NCI-H510A (cell line): Measurements from ENCODE around the gene HGF.
"Not testable (repeated sequence)": the region's sequence is repeated elsewhere in the genome, so short reads cannot be mapped to it uniquely, and the experiment has no call there.

Experiments
- DNase-seq: peaks from one replicate; lab custom pipeline; 2025; lab: John Stamatoyannopoulos, UW

HGF gene

DNA sequence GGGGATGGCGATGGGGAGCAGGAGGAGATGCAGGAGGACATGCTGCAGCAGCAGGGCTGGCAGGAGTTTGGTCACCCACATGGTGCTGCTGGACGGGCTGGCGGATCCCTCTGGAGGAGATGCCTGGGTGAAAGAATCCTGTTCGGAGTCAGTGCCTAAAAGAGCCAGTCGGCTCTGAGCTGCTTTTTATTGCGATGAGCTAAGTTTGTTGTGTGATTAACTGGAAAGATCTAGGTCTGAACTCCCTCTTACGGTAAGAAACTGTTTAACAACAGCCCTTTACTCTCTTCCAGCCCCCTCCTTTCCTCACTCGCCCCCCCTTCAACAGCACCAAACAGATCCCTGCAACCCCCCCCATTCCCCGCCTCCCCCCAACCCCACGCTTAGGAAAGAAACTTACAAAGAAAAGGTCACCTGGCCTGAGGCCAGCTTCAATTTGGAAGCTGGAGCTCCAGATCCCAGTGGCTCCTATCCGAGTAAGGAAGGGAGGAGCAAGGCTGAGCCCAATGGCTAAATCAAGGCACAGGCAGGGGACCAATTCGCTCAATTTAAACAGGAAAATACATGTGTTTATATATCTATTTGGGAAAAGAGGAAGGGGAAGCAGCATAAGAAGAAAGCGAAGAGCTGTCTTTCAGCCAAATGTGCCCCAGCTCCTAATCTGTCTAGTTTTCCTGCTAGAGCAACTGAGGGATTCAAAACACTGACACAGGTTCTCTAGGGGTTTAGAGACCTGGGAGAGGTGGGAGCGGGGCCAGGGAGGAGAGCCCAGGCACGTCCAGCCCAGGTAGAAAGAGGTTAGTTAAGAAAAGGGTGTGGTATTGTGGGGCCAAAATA is at the start of gene HGF:
Gene HGF, minus strand, starts transcription at position 157 of the 837 bp plus-strand sequence. Its CDS starts 76 bp downstream, at position 81.
- no peak for DNase-seq

DNA sequence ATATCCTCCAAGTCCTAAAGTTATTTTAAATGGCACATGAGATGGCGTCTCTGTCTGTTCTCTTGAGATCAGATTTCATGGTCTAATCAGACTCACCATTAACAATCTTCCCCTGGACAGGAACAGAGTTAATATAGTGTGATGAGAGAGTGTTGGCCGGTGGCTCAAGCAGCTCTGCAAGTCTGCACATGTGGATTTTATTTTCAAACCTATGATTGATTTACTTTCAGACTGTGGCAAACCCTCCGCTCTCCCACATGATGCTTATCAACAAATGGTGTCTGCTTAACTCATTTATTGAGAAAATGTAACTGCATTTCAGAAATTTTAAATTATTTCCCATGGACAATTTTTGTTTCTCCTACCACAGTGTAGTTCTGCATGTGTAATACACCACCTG is 46.5 kb upstream of the HGF start:
- DNase-seq: no peak

- DNase-seq: not testable (repeated sequence)
Measured at GRCh38 chr7:81812866-81813476, 43.1 kb upstream of the HGF start.

DNA sequence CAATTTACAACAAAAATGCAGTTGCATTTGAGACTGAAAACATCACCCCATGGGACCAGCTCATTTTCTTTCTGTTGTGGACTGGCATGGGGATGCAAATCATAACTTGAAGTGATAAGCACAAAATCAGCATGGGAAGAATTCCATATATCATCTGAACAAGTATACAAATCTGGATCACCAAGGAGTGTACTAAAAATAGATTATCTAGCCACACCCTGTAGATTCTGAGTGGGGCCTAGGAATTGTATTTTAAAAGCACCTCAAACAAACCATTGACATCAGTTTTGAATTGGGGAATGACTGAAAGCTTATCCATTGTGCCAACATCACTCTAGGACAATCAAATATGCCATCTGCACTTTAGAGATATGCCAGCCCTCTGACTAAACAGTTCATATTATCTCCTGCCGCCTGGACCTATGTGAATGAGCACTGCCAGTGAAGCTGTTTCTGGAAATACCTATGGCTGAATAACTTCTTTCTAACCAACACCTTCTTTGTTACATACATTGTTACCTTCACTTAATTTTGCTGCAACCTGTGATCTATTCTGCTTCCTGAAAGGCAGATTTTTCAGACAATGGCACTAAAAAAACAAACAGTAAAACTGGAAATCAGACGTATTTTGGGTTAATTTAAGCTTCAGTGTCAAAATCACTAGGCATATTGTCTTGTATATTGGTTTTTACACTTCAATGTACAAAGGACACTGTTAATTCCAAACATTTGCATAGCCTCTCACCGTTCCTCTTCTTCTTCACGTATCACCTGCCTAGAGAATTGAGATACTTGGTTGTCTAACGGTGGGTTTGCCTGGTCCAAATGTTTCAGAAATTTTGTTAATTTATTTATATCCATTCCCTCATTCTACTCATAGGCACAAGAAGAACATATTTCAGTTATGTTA is 42.4 kb upstream of the HGF start:
- no peak for DNase-seq

DNA sequence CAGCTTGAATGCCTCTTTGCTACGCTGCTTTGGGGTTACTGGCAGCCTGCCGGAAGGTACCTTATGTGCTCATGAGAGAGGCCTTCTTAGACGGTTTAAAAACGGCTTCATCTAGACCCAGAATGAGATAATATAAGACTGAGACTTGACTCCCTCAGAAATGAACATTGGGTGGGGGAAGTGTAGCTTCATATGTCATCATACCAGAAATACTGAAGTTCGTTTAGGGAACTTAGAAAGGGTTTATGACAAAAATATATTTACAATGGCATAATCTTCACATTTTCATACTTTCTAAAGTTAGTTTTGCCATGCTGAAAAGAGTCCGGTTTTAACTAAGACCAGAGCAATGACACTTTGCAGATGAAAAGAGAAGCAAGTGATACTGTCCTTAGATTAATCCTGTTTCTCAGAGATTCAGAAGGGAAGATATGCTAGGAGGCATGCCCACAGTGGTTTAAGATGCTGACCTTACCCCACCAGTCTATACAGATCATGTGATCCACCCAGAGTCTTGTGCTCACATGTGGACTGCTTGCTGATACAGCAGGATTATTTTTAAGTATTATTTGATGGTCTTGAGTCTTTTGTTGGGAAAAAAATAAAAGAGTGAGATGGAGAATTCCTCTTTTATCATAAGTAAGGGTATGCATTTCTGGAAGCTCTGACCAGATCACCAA is 40.8 kb upstream of the HGF start:
- DNase-seq: no peak

DNA sequence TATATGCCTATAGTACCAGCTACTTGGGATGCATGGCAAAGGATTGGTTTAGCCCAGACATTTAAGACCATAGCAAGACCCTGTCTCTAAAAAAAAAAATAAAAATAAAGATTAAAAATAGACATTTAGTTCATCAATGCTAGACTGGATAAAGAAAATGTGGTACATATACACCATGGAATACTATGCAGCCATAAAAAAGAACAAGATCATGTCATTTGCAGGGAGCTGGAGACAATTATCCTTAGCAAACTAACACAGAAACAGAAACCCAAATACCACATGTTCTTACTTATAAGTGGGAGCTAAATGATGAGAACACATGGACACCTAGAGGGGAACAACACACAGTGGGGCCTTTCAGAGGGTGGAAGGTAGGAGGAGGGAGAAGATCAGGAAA is 38.5 kb upstream of the HGF start:
- not testable (repeated sequence) for DNase-seq

GRCh38 chr7:81803267-81803666 is 33.4 kb upstream of the HGF start:
- DNase-seq: no peak

DNA sequence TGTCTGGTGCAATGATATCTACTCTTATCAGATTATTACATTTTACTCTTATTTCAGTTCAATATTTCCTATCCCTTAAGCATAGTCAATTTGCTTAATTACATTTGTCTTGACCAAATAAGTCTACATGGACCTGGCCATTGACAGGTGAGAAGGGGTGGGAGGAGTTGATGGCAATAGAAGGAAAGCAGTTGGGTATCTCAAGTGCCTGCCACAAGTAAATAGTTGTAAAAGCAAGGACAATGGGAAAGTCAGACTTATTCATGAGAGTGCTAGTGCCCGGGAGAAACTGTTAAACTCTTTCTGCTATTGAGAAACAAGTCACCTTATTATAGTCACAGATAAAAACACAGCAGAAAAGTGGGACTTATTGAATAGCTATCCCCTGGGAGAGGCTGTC is 32.4 kb upstream of the HGF start:
- no peak for DNase-seq

DNA sequence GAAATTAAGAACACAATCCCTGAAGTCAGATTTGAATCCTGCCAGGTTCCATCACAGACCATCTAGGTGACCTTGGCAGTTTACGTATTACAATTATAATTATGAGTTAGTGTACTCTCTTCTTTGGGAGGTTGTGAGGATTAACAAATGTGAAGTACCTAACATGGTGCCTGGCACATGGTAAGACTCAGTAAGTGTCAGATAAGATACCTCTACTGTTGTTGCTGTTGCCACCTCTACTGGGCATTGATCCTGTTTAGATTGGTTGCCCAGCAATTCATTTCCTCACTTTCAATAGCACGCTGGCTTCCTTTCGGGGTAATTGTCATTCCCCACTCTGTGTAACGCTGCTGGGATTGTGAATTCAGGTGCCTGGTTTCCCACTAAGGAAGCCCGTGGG is 31.7 kb upstream of the HGF start:
- DNase-seq: no peak

DNA sequence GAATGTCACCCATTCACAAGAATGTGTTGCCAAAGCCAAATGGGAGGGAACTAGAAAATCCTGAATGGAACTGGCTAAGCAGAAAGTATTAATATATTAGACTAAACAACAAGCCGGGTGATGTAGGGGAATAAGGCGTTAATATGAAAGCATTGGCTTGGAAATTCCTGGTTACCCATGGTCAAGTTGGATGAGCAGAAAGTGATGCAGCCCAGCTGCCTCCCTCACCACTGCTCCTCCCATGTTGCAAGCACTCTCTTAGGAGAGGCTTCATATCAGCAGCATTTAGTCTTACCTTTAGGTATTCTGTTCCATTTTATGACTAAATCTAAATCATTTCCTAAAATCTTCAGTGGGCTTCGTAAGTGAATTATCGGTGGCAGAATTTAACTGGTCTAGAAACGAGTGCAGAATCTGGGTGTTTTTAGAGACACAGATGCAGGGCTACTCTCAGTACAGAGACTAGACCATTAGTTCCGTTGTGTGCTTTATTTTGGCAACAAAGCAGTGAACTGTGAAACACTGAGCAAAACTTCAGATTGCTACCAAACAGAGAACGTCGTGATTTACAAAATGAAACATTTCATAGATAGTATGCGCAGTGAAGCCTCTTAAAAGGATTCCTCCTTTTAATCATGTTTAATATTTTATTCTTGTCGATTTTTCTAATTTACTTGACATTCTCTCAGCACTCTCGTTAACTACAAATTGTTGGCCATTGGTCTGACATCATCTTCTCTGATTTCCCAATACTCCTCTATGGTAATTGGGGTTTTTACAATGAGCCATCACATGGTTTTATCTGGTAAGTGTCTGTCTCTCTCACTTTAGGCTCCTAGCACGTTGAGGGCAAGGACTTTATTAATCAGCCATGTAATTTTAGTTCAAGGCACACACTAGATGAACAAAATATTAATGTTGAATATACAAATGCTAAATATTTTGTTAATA is 22.0 kb upstream of the HGF start:
- no peak for DNase-seq

DNA sequence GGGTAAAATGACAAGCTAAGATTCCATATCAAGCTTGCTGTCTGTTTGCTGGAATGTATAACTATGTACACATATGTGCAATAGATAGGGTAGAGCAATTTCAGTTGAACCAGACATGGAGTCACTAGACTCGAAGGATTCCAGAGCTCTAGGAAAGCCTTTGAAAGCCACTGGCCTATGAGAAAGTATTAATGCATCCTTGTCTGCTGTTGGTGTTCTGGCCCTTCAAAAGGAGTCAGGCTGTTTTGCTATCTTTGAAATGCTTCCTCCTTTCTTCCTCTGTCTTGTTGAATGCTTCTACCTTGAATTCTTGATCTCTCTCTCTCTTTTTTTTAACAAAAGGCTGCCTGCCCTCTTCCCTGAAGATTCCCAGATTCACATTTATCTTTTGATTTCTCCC is 20.8 kb upstream of the HGF start:
- DNase-seq: no peak

DNA sequence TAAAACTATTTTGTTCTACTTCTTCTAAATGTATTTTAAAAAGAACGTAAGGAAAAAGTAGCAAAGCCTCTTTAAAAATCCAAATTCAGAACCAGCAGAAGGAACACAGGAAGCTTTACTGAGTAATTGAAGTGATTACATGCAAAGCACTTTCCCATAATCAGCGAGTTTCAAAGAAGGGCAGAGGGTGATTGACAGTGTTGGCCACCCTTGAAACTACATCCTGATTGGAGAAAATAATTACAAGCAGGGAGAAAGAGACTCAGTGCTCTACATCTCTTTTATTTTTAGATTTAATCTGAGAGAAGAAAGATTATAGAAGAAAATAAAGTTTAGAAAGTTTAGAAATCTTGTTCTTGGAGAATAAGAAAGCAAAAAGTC is 20.3 kb upstream of the HGF start:
- DNase-seq: no peak

DNA sequence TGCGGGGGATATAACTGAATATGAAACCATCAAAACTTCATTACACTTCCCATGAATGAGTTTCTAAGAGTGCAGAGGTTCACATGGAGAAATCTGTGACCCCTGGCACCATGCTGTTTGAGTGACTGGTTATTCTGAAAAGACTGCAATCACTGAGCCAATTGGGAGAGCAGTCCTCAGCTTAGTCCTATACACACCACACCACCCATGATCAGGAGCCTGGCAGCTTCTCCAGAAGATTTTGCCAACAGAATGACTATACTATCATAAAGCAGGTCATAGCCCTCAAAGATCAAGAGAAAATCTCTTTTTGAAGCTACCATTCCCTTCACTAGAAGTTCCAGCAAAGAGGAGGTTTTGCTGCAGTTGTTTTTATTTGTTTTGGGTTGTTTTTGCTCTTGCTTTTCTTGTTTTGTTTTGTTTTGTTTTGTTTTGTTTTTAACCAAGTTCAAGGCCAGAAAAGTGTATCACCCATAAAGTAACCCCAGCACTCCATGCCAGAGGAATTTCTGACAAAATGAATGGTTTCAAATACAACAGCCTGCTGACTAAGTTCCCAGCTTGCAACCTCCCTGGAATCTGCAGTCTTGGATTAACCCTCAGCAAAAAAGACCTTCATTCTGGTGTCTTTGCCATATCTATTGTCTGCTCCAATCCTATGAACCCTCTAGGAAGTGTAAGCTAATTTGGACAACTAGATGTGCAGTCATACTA is 19.7 kb upstream of the HGF start:
- DNase-seq: no peak

GRCh38 chr7:81788246-81788645 is 18.4 kb upstream of the HGF start:
- no peak for DNase-seq

- no peak for DNase-seq
Measured at GRCh38 chr7:81783818-81784217, 14.0 kb upstream of the HGF start.

GRCh38 chr7:81780914-81781693 is 11.3 kb upstream of the HGF start:
- no peak for DNase-seq

DNA sequence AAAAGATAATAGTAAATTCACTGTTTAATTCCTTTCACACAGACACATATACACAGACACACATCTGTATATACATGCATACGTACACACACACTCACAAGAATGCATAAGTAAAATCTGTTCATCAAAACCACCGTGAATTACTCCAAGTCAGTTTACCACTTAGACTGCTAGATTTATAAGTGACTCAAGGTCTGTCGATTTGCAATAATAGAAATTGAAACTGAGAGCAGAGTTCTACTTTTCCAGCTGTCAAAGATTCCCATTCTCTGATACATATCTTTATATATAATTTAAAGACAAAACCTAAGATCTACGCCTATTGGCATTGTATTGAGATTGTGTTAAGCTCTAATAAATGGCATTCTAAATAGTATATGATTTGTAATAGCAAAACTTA is 9.9 kb upstream of the HGF start:
- no peak for DNase-seq

DNA sequence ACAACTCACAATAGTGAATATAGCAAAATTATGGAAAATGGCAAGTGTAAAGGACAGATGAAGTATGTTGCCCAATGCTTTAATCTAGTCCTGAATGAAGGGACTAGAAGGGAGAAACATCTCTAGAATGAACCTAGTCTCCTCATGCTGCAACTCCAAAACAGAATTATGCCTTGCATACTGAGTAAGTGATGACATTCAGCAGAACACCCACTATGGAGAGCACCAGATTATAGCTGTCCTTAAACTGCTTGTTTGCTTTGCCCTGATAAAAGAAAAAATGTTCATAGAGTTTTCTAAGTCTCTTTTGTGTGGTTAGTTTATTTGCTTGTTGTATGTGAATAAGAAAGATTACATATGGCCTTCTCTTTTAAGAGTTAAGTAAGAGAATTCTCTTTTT is 7.8 kb upstream of the HGF start:
- no peak for DNase-seq

- DNase-seq: no peak
Measured at GRCh38 chr7:81776948-81777630, 7.2 kb upstream of the HGF start.
